ENCODE measurements around the gene PPP1R12C.

PPP1R12C gene

GRCh38 chr19:55116859-55117662 lies at the start of gene PPP1R12C:
Gene PPP1R12C, minus strand, starts transcription at chr19:55117637. Its CDS starts 94 bp downstream, at chr19:55117543.
- H3K4me1 ChIP-seq = peaks cover 19% of the 10 kb centered on the region

GRCh38 chr19:55166530-55167268 lies 49.3 kb upstream of the PPP1R12C start, which contains the start of gene DNAAF3:
Gene DNAAF3, minus strand, starts transcription at chr19:55166613. Its CDS starts 200 bp downstream, at chr19:55166413.
- TF ChIP-seq CTCF (IDR thresholded peaks at IDR 0.05) = no peak
- H3K4me3 ChIP-seq (ENCODE audit: low read depth, low read length) = peak within 1 kb of the TSS; percentile 67
- H3K9me3 ChIP-seq (ENCODE audit: control insufficient read depth, low read length) = no peaks in the 10 kb centered on the region
- H2AFZ ChIP-seq = peak within 1 kb of the TSS; percentile 82
- no peak within 1 kb of the TSS for H3K9ac ChIP-seq
- H3K4me2 ChIP-seq (ENCODE audit: low read length) = peak within 1 kb of the TSS; percentile 81
- H3K27ac ChIP-seq = peak within 1 kb of the TSS; percentile 36
- no peaks in the 10 kb centered on the region for H3K79me2 ChIP-seq
- peaks cover 5% of the 10 kb centered on the region for H3K4me1 ChIP-seq
- no peaks in the 10 kb centered on the region for H3K36me3 ChIP-seq (ENCODE audit: control insufficient read depth, insufficient read depth, low read length)
- H3K27me3 ChIP-seq (ENCODE audit: control insufficient read depth, insufficient read depth, low read length) = no peaks in the 10 kb centered on the region

More at GRCh38 chr19:55116859-55117662, at the start of gene PPP1R12C:
- Histone ChIP-seq H3K27ac (peak within 1 kb of the TSS; percentile 79), H3K9me3 (ENCODE audit: control insufficient read depth, low read length) (no peaks in the 10 kb centered on the region), H3K79me2 (peaks cover 33% of the 10 kb centered on the region), H3K27me3 (ENCODE audit: control insufficient read depth, insufficient read depth, low read length) (no peaks in the 10 kb centered on the region), H3K9ac (peak within 1 kb of the TSS; percentile 87), H2AFZ (peak within 1 kb of the TSS; percentile 79), H3K4me2 (ENCODE audit: low read length) (peak within 1 kb of the TSS; percentile 99), H3K36me3 (ENCODE audit: control insufficient read depth, insufficient read depth, low read length) (no peaks in the 10 kb centered on the region), H3K4me3 (ENCODE audit: low read depth, low read length) (peak within 1 kb of the TSS; percentile 86)
- no peak for TF ChIP-seq CTCF (IDR thresholded peaks at IDR 0.05)

GRCh38 chr19:55165952-55166529 lies 48.6 kb upstream of the PPP1R12C start:
- H3K79me2 ChIP-seq = no peaks in the 10 kb centered on the region
- no peaks in the 10 kb centered on the region for H3K36me3 ChIP-seq (ENCODE audit: control insufficient read depth, insufficient read depth, low read length)
- H3K4me3 ChIP-seq (ENCODE audit: low read depth, low read length) = peak overlapping the region; percentile 67
- peaks cover 5% of the 10 kb centered on the region for H3K4me1 ChIP-seq
- peak; percentile 58 for TF ChIP-seq CTCF (IDR thresholded peaks at IDR 0.05)
- H2AFZ ChIP-seq = peak overlapping the region; percentile 82
- H3K4me2 ChIP-seq (ENCODE audit: low read length) = peak overlapping the region; percentile 81
- H3K9ac ChIP-seq = no peak overlapping the region
- H3K27me3 ChIP-seq (ENCODE audit: control insufficient read depth, insufficient read depth, low read length) = no peaks in the 10 kb centered on the region
- H3K9me3 ChIP-seq (ENCODE audit: control insufficient read depth, low read length) = no peaks in the 10 kb centered on the region
- H3K27ac ChIP-seq = no peak overlapping the region

DNA sequence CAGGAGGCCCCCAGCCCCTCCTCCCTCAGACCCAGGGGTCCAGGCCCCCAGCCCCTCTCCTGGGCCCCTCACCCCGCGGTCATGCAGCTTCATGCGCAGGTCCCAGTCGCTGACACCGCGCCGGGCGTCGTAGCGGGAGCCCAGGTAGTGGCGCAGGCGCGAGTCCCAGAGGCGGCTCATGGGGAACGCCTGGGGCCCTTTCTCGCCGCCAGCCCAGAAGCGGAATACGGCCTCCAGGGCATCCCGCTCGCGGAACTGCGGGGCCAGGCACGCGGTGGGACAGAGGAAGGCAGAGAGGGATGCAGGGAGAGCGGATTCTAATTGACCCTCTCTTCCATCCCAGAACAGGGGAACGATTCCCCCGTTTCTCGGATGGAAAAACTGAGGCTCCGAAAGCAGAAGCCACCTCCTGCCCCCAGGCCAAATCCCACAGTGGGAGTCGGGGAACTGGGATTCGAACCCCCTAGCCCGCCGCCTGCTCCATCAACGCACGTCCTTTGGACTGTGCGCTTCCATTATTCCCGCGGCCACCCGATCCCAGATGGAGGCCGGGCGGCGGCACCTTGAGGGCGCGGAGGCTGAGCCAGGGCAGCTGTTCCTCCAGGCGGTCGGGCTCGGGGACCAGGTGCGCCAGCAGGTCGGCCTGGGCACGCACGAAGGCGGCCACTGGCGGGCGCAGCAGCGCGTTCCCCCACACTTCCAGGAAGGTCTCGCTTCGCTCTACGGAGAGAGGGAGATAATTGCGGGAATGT lies 44.3 kb upstream of the PPP1R12C start:
- Histone ChIP-seq H3K36me3 (ENCODE audit: control insufficient read depth, insufficient read depth, low read length) (no peaks in the 10 kb centered on the region), H3K27me3 (ENCODE audit: control insufficient read depth, insufficient read depth, low read length) (no peaks in the 10 kb centered on the region), H3K4me1 (peaks cover under 1% of the 10 kb centered on the region), H3K79me2 (no peaks in the 10 kb centered on the region), H3K4me2 (ENCODE audit: low read length) (no peak overlapping the region), H3K4me3 (ENCODE audit: low read depth, low read length) (no peak overlapping the region), H2AFZ (no peak overlapping the region), H3K9me3 (ENCODE audit: control insufficient read depth, low read length) (no peaks in the 10 kb centered on the region), H3K27ac (no peak overlapping the region), H3K9ac (no peak overlapping the region)
- no peak for TF ChIP-seq CTCF (IDR thresholded peaks at IDR 0.05)
